WERI-Rb-1 (cell line): ENCODE measurements around the gene DMD.

Experiments
- DNase-seq: peaks from one replicate; pipeline ENCODE4 v3.0.0-alpha.2; 2020
- H3K27ac ChIP-seq: fragments of 250-450 bp; sonication (Bioruptor Pico); 2 replicates; pipeline ENCODE4 v1.5.1; 2020; ENCODE audit warnings: mild to moderate bottlenecking, moderate library complexity
- H3K27me3 ChIP-seq: fragments of 250-450 bp; sonication (Bioruptor Pico); 2 replicates; pipeline ENCODE4 v1.5.1; 2021; ENCODE audit warnings: mild to moderate bottlenecking, low read depth, moderate library complexity; ENCODE audit not compliant: insufficient read depth, severe bottlenecking
- H3K36me3 ChIP-seq: fragments of 250-450 bp; sonication (Bioruptor Pico); 2 replicates; pipeline ENCODE4 v1.5.1; 2020; ENCODE audit warnings: mild to moderate bottlenecking, moderate library complexity
- H3K4me3 ChIP-seq: 2 replicates; pipeline ENCODE4 v1.5.1; 2011; ENCODE audit warnings: low read depth, mild to moderate bottlenecking, control low read depth, low read length
- H3K9me3 ChIP-seq: fragments of 250-450 bp; sonication (Bioruptor Pico); 2 replicates; pipeline ENCODE4 v1.5.1; 2021; ENCODE audit warnings: mild to moderate bottlenecking, moderate library complexity; ENCODE audit not compliant: severe bottlenecking
- CTCF ChIP-seq: IDR thresholded peaks from 2 replicates; pipeline ENCODE4 v1.5.1; 2011; ENCODE audit warnings: low read depth, mild to moderate bottlenecking, control low read depth, inconsistent platforms, low read length

Gene DMD

DNA sequence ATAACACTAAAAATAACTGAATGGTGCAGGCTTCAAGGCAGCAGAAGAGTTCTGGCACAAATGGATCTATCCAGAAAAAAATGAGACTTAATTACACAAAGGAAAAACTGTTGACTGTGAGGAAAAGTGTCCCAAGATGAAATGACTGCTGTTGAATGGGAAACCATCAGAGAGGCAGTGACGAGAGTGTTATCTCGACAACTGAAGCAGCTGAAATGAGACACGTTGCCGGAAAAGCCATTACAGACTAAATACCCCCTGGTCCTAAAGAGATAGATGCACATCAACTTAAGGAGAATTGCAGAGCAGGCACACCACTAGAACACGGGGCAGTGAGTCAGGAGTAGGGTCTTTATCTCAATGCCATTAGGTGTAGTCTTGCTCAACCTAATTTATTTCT, 277.8 kb downstream of the DMD start:
- H3K27ac ChIP-seq = no peak overlapping the region
- DNase-seq = no peak
- no peak overlapping the region for H3K4me3 ChIP-seq
- H3K36me3 ChIP-seq = no peaks in the 10 kb centered on the region
- H3K9me3 ChIP-seq = no peaks in the 10 kb centered on the region
- TF ChIP-seq CTCF = no peak
- peaks cover 13% of the 10 kb centered on the region for H3K27me3 ChIP-seq

GRCh38 chrX:32929040-32929439, 282.3 kb downstream of the DMD start:
- no peak overlapping the region for H3K27ac ChIP-seq
- TF ChIP-seq CTCF = no peak
- H3K27me3 ChIP-seq = peaks cover 7% of the 10 kb centered on the region
- DNase-seq = no peak
- no peak overlapping the region for H3K4me3 ChIP-seq
- no peaks in the 10 kb centered on the region for H3K9me3 ChIP-seq
- no peaks in the 10 kb centered on the region for H3K36me3 ChIP-seq

DNA sequence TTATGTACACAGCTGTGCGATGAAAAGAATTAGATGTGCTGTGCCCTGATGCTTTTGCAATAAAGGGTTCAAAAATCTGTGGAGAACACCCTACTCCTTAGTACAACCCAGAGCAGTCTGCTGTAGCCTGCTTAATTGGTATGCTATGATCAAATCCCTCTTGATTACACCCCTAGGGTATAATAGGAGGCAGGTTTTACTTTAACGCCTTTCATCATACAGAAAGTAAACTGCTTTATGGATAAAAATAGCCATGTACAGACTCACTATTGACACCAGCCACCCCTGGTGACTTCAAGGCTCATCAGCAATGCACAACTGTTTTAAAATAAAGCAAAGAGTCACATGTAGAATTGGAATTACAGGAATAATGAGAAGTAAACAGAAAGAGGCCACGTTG, 315.3 kb downstream of the DMD start:
- no peak for TF ChIP-seq CTCF
- H3K9me3 ChIP-seq = no peaks in the 10 kb centered on the region
- H3K27ac ChIP-seq = no peak overlapping the region
- H3K27me3 ChIP-seq = peaks cover 3% of the 10 kb centered on the region
- H3K36me3 ChIP-seq = no peaks in the 10 kb centered on the region
- H3K4me3 ChIP-seq = no peak overlapping the region
- no peak for DNase-seq

GRCh38 chrX:32894679-32895078, 316.7 kb downstream of the DMD start:
- Histone ChIP-seq H3K27me3 (peaks cover 3% of the 10 kb centered on the region), H3K4me3 (no peak overlapping the region), H3K9me3 (no peaks in the 10 kb centered on the region), H3K36me3 (no peaks in the 10 kb centered on the region), H3K27ac (no peak overlapping the region)
- no peak for TF ChIP-seq CTCF
- DNase-seq = no peak

- H3K27me3 ChIP-seq = peaks cover 3% of the 10 kb centered on the region
Observed at GRCh38 chrX:32893751-32894150, 317.6 kb downstream of the DMD start.

More at GRCh38 chrX:32893751-32894150, 317.6 kb downstream of the DMD start:
- Histone ChIP-seq H3K36me3 (no peaks in the 10 kb centered on the region), H3K9me3 (no peaks in the 10 kb centered on the region), H3K27ac (no peak overlapping the region), H3K4me3 (no peak overlapping the region)
- TF ChIP-seq CTCF = no peak
- no peak for DNase-seq
